ENCODE measurements around the gene AP3B1. TPM values are rescaled to one million over a fixed set of nuclear protein-coding genes. Genes with fewer than 3 reads are reported as not detected.

AP3B1 gene
- total RNA-seq, 4 donors from 2014 or later: 31.2 to 42.1 (median 36.2) TPM

- no peaks in the 10 kb centered on the region for H3K9me3 ChIP-seq
- TF ChIP-seq POLR2A (IDR thresholded peaks at IDR 0.05; ENCODE audit: low read depth) (no peak), EP300 (IDR thresholded peaks at IDR 0.05) (no peak), POLR2AphosphoS5 (IDR thresholded peaks at IDR 0.05) (no peak), CTCF (IDR thresholded peaks at IDR 0.05) (no peak)
- peaks cover 0 to 4% (median 0%) of the 10 kb centered on the region in 4 donors for H3K27me3 ChIP-seq
- WGBS: 85% methylated on average over 5 of the region's 5 CpGs
- H3K27ac ChIP-seq (replicated peaks in 1 of 4): no peak overlapping the region
- peaks cover 0 to 20% (median 4%) of the 10 kb centered on the region in 4 donors for H3K36me3 ChIP-seq
- H3K4me3 ChIP-seq: no peak overlapping the region
- intact Hi-C loops (cut with DNase I): no loop called here
- H3K4me1 ChIP-seq: no peaks in the 10 kb centered on the region
- DNase-seq (ENCODE audit: extremely low spot score): no peak
Measured at GRCh38 chr5:77991084-77991483, 303.4 kb downstream of the AP3B1 start.

DNA sequence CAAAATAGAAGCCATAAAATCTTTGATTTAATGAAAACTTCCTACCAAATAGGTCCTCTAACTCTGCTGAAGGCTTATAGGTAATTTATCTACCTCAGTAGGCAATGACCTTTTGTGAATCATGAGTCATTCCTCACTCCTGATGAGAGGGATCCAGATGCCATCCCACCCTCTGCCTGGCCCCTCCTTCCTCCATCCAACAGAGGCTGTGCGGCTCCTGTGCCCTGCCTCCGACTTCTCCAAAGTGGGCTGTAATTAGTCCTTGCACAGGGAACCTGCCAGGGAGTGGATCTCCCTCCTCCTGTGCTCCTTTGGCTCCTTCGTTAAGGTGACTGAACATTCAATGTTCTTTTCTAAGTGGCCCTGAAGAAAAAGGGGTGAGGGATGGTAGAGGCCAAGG is 304.5 kb downstream of the AP3B1 start:
- TF ChIP-seq POLR2AphosphoS5 (IDR thresholded peaks at IDR 0.05) (no peak), EP300 (IDR thresholded peaks at IDR 0.05) (no peak), POLR2A (IDR thresholded peaks at IDR 0.05; ENCODE audit: low read depth) (no peak), CTCF (IDR thresholded peaks at IDR 0.05) (no peak)
- no peak for DNase-seq (ENCODE audit: extremely low spot score)
- peaks cover 0 to 20% (median 4%) of the 10 kb centered on the region in 4 donors for H3K36me3 ChIP-seq
- peaks cover 0 to 5% (median 0%) of the 10 kb centered on the region in 4 donors for H3K27me3 ChIP-seq
- peaks cover 0 to 3% (median 0%) of the 10 kb centered on the region in 4 donors for H3K4me1 ChIP-seq
- H3K4me3 ChIP-seq: no peak overlapping the region
- WGBS: 83% methylated on average over 3 of the region's 3 CpGs
- H3K27ac ChIP-seq (replicated peaks in 1 of 4): no peak overlapping the region
- H3K9me3 ChIP-seq: no peaks in the 10 kb centered on the region
- intact Hi-C loops (cut with DNase I): no loop called here

DNA sequence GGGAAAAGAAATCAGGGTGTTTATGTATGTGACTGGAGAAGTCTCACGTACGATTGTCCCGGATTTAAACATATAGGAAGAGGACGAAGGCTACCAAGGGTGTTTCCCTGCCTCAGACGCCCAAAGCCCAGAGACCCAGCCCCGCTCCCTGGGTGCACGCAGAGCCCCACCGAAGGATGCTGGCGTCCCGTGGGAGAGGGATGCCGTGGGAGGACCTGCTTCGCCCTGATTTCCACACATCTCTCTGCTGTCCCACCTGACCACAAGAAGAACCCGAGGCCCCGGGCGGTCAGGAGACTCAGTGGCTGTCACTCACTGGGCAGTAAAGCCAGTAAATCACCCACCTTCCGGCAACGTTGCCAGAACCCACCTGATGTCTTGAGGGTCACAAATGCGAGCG is 306.5 kb downstream of the AP3B1 start:
- WGBS: 92% methylated on average over 19 of the region's 19 CpGs
- intact Hi-C loops (cut with DNase I): no loop called here
- peaks cover 0 to 3% (median 0%) of the 10 kb centered on the region in 4 donors for H3K4me1 ChIP-seq

DNA sequence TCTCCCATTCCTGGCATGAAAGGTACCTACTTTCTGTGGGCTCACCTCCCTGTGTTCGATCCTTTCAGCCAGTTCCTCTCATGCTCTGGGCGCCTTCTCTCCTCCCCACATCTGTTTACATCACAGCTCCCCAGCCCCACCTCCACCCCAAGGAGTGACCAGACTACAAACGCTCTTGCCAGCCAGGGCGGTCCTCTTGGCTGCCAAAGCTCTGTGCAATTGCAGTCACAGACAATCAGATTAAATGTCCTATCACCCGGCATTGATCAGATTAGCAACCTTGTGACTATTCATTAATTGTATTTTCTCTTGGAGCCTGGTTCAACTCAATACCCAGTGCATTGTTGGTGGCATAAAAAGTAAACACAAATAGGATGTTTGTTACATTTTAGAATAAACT is 307.2 kb downstream of the AP3B1 start:
- intact Hi-C loops (cut with DNase I): no loop called here
- TF ChIP-seq POLR2AphosphoS5 (IDR thresholded peaks at IDR 0.05): no peak
- no peak for TF ChIP-seq CTCF (IDR thresholded peaks at IDR 0.05)
- no peak for TF ChIP-seq EP300 (IDR thresholded peaks at IDR 0.05)
- no peak for TF ChIP-seq POLR2A (IDR thresholded peaks at IDR 0.05; ENCODE audit: low read depth)
- DNase-seq (ENCODE audit: extremely low spot score): no peak
- Histone ChIP-seq H3K9me3 (no peaks in the 10 kb centered on the region), H3K27ac (replicated peaks in 1 of 4) (no peak overlapping the region), H3K27me3 (peaks cover 0 to 11% (median 0%) of the 10 kb centered on the region in 4 donors), H3K4me3 (no peak overlapping the region), H3K36me3 (peaks cover 0 to 10% (median 0%) of the 10 kb centered on the region in 4 donors), H3K4me1 (peaks cover 0 to 3% (median 0%) of the 10 kb centered on the region in 4 donors)
- 70% methylated on average over 5 of the region's 5 CpGs for WGBS

More for the DNA sequence above, 306.5 kb downstream of the AP3B1 start:
- Histone ChIP-seq H3K4me3 (no peak overlapping the region), H3K36me3 (peaks cover 0 to 12% (median 1%) of the 10 kb centered on the region in 4 donors), H3K9me3 (no peaks in the 10 kb centered on the region), H3K27ac (replicated peaks in 1 of 4) (no peak overlapping the region), H3K27me3 (peaks cover 0 to 11% (median 0%) of the 10 kb centered on the region in 4 donors)
- no peak for TF ChIP-seq CTCF (IDR thresholded peaks at IDR 0.05)
- no peak for DNase-seq (ENCODE audit: extremely low spot score)

GRCh38 chr5:77986261-77986660 is 308.2 kb downstream of the AP3B1 start:
- no peak for DNase-seq (ENCODE audit: extremely low spot score)
- 85% methylated on average over 6 of the region's 6 CpGs for WGBS
- intact Hi-C loops (cut with DNase I): no loop called here
- H3K4me3 ChIP-seq: no peak overlapping the region
- peaks cover 0 to 3% (median 0%) of the 10 kb centered on the region in 4 donors for H3K4me1 ChIP-seq
- no peaks in the 10 kb centered on the region for H3K9me3 ChIP-seq
- peaks cover 0 to 10% (median 0%) of the 10 kb centered on the region in 4 donors for H3K36me3 ChIP-seq
- peaks cover 0 to 15% (median 0%) of the 10 kb centered on the region in 4 donors for H3K27me3 ChIP-seq
- H3K27ac ChIP-seq (replicated peaks in 1 of 4): no peak overlapping the region
- TF ChIP-seq EP300 (IDR thresholded peaks at IDR 0.05): no peak
- TF ChIP-seq CTCF (IDR thresholded peaks at IDR 0.05): no peak
- TF ChIP-seq POLR2A (IDR thresholded peaks at IDR 0.05; ENCODE audit: low read depth): no peak
- no peak for TF ChIP-seq POLR2AphosphoS5 (IDR thresholded peaks at IDR 0.05)
